Measurements from ENCODE around the gene EPHA7.

Gene EPHA7

GRCh38 chr6:93389192-93389591 lies 30.2 kb downstream of the EPHA7 start:
- Histone ChIP-seq H3K36me3 (ENCODE audit: control insufficient read depth, insufficient read depth, low read length) (no peaks in the 10 kb centered on the region), H3K4me3 (ENCODE audit: low read length) (no peak overlapping the region), H3K4me1 (ENCODE audit: control insufficient read depth, insufficient read depth, low read length) (no peaks in the 10 kb centered on the region), H3K27me3 (ENCODE audit: control insufficient read depth, insufficient read depth, low read length) (no peaks in the 10 kb centered on the region), H3K9me3 (ENCODE audit: control insufficient read depth, low read length) (no peaks in the 10 kb centered on the region), H3K9ac (ENCODE audit: low read length) (no peak overlapping the region)

GRCh38 chr6:93388070-93388469 lies 31.3 kb downstream of the EPHA7 start:
- H3K9ac ChIP-seq (ENCODE audit: low read length) = no peak overlapping the region
- no peaks in the 10 kb centered on the region for H3K27me3 ChIP-seq (ENCODE audit: control insufficient read depth, insufficient read depth, low read length)
- no peaks in the 10 kb centered on the region for H3K9me3 ChIP-seq (ENCODE audit: control insufficient read depth, low read length)
- no peaks in the 10 kb centered on the region for H3K36me3 ChIP-seq (ENCODE audit: control insufficient read depth, insufficient read depth, low read length)
- H3K4me3 ChIP-seq (ENCODE audit: low read length) = no peak overlapping the region
- H3K4me1 ChIP-seq (ENCODE audit: control insufficient read depth, insufficient read depth, low read length) = no peaks in the 10 kb centered on the region

- no peak overlapping the region for H3K4me3 ChIP-seq (ENCODE audit: low read length)
- H3K4me1 ChIP-seq (ENCODE audit: control insufficient read depth, insufficient read depth, low read length) = no peaks in the 10 kb centered on the region
- no peaks in the 10 kb centered on the region for H3K27me3 ChIP-seq (ENCODE audit: control insufficient read depth, insufficient read depth, low read length)
Measured at GRCh38 chr6:93376026-93376540, 43.3 kb downstream of the EPHA7 start.

GRCh38 chr6:93373445-93373844 lies 45.9 kb downstream of the EPHA7 start:
- H3K9ac ChIP-seq (ENCODE audit: low read length) = no peak overlapping the region
- no peaks in the 10 kb centered on the region for H3K36me3 ChIP-seq (ENCODE audit: control insufficient read depth, insufficient read depth, low read length)
- no peaks in the 10 kb centered on the region for H3K27me3 ChIP-seq (ENCODE audit: control insufficient read depth, insufficient read depth, low read length)
- no peak overlapping the region for H3K4me3 ChIP-seq (ENCODE audit: low read length)
- H3K4me1 ChIP-seq (ENCODE audit: control insufficient read depth, insufficient read depth, low read length) = no peaks in the 10 kb centered on the region
- no peaks in the 10 kb centered on the region for H3K9me3 ChIP-seq (ENCODE audit: control insufficient read depth, low read length)

More at GRCh38 chr6:93376026-93376540, 43.3 kb downstream of the EPHA7 start:
- no peaks in the 10 kb centered on the region for H3K36me3 ChIP-seq (ENCODE audit: control insufficient read depth, insufficient read depth, low read length)
- no peak overlapping the region for H3K9ac ChIP-seq (ENCODE audit: low read length)
- no peaks in the 10 kb centered on the region for H3K9me3 ChIP-seq (ENCODE audit: control insufficient read depth, low read length)

- no peak overlapping the region for H3K9ac ChIP-seq (ENCODE audit: low read length)
- no peak overlapping the region for H3K4me3 ChIP-seq (ENCODE audit: low read length)
- H3K27me3 ChIP-seq (ENCODE audit: control insufficient read depth, insufficient read depth, low read length) = no peaks in the 10 kb centered on the region
- H3K9me3 ChIP-seq (ENCODE audit: control insufficient read depth, low read length) = no peaks in the 10 kb centered on the region
- H3K4me1 ChIP-seq (ENCODE audit: control insufficient read depth, insufficient read depth, low read length) = no peaks in the 10 kb centered on the region
- H3K36me3 ChIP-seq (ENCODE audit: control insufficient read depth, insufficient read depth, low read length) = no peaks in the 10 kb centered on the region
Measured at GRCh38 chr6:93371756-93372155, 47.6 kb downstream of the EPHA7 start.

GRCh38 chr6:93369586-93370134 lies 49.7 kb downstream of the EPHA7 start:
- Histone ChIP-seq H3K4me3 (ENCODE audit: low read length) (no peak overlapping the region), H3K27me3 (ENCODE audit: control insufficient read depth, insufficient read depth, low read length) (no peaks in the 10 kb centered on the region), H3K9ac (ENCODE audit: low read length) (no peak overlapping the region), H3K9me3 (ENCODE audit: control insufficient read depth, low read length) (no peaks in the 10 kb centered on the region), H3K36me3 (ENCODE audit: control insufficient read depth, insufficient read depth, low read length) (no peaks in the 10 kb centered on the region), H3K4me1 (ENCODE audit: control insufficient read depth, insufficient read depth, low read length) (no peaks in the 10 kb centered on the region)

GRCh38 chr6:93366506-93366905 lies 52.9 kb downstream of the EPHA7 start:
- no peaks in the 10 kb centered on the region for H3K9me3 ChIP-seq (ENCODE audit: control insufficient read depth, low read length)
- no peak overlapping the region for H3K9ac ChIP-seq (ENCODE audit: low read length)
- H3K36me3 ChIP-seq (ENCODE audit: control insufficient read depth, insufficient read depth, low read length) = no peaks in the 10 kb centered on the region
- H3K27me3 ChIP-seq (ENCODE audit: control insufficient read depth, insufficient read depth, low read length) = no peaks in the 10 kb centered on the region
- H3K4me1 ChIP-seq (ENCODE audit: control insufficient read depth, insufficient read depth, low read length) = no peaks in the 10 kb centered on the region
- H3K4me3 ChIP-seq (ENCODE audit: low read length) = no peak overlapping the region

GRCh38 chr6:93365445-93365844 lies 53.9 kb downstream of the EPHA7 start:
- Histone ChIP-seq H3K36me3 (ENCODE audit: control insufficient read depth, insufficient read depth, low read length) (no peaks in the 10 kb centered on the region), H3K27me3 (ENCODE audit: control insufficient read depth, insufficient read depth, low read length) (no peaks in the 10 kb centered on the region), H3K9ac (ENCODE audit: low read length) (no peak overlapping the region), H3K4me3 (ENCODE audit: low read length) (no peak overlapping the region), H3K4me1 (ENCODE audit: control insufficient read depth, insufficient read depth, low read length) (no peaks in the 10 kb centered on the region), H3K9me3 (ENCODE audit: control insufficient read depth, low read length) (no peaks in the 10 kb centered on the region)

- Histone ChIP-seq H3K9me3 (ENCODE audit: control insufficient read depth, low read length) (no peaks in the 10 kb centered on the region), H3K27me3 (ENCODE audit: control insufficient read depth, insufficient read depth, low read length) (no peaks in the 10 kb centered on the region), H3K4me1 (ENCODE audit: control insufficient read depth, insufficient read depth, low read length) (no peaks in the 10 kb centered on the region), H3K36me3 (ENCODE audit: control insufficient read depth, insufficient read depth, low read length) (no peaks in the 10 kb centered on the region), H3K9ac (ENCODE audit: low read length) (no peak overlapping the region), H3K4me3 (ENCODE audit: low read length) (no peak overlapping the region)
Measured at GRCh38 chr6:93358435-93358834, 60.9 kb downstream of the EPHA7 start.

GRCh38 chr6:93352604-93353003 lies 66.8 kb downstream of the EPHA7 start:
- Histone ChIP-seq H3K27me3 (ENCODE audit: control insufficient read depth, insufficient read depth, low read length) (no peaks in the 10 kb centered on the region), H3K36me3 (ENCODE audit: control insufficient read depth, insufficient read depth, low read length) (no peaks in the 10 kb centered on the region), H3K9me3 (ENCODE audit: control insufficient read depth, low read length) (no peaks in the 10 kb centered on the region), H3K4me3 (ENCODE audit: low read length) (no peak overlapping the region), H3K9ac (ENCODE audit: low read length) (no peak overlapping the region), H3K4me1 (ENCODE audit: control insufficient read depth, insufficient read depth, low read length) (no peaks in the 10 kb centered on the region)

GRCh38 chr6:93351222-93351621 lies 68.1 kb downstream of the EPHA7 start:
- Histone ChIP-seq H3K4me1 (ENCODE audit: control insufficient read depth, insufficient read depth, low read length) (no peaks in the 10 kb centered on the region), H3K9ac (ENCODE audit: low read length) (no peak overlapping the region), H3K4me3 (ENCODE audit: low read length) (no peak overlapping the region), H3K27me3 (ENCODE audit: control insufficient read depth, insufficient read depth, low read length) (no peaks in the 10 kb centered on the region), H3K9me3 (ENCODE audit: control insufficient read depth, low read length) (no peaks in the 10 kb centered on the region), H3K36me3 (ENCODE audit: control insufficient read depth, insufficient read depth, low read length) (no peaks in the 10 kb centered on the region)

GRCh38 chr6:93350774-93351173 lies 68.6 kb downstream of the EPHA7 start:
- no peaks in the 10 kb centered on the region for H3K27me3 ChIP-seq (ENCODE audit: control insufficient read depth, insufficient read depth, low read length)
- H3K36me3 ChIP-seq (ENCODE audit: control insufficient read depth, insufficient read depth, low read length) = no peaks in the 10 kb centered on the region
- no peak overlapping the region for H3K9ac ChIP-seq (ENCODE audit: low read length)
- H3K4me1 ChIP-seq (ENCODE audit: control insufficient read depth, insufficient read depth, low read length) = no peaks in the 10 kb centered on the region
- H3K9me3 ChIP-seq (ENCODE audit: control insufficient read depth, low read length) = no peaks in the 10 kb centered on the region
- H3K4me3 ChIP-seq (ENCODE audit: low read length) = no peak overlapping the region

- no peaks in the 10 kb centered on the region for H3K36me3 ChIP-seq (ENCODE audit: control insufficient read depth, insufficient read depth, low read length)
- H3K9ac ChIP-seq (ENCODE audit: low read length) = no peak overlapping the region
- no peak overlapping the region for H3K4me3 ChIP-seq (ENCODE audit: low read length)
- no peaks in the 10 kb centered on the region for H3K4me1 ChIP-seq (ENCODE audit: control insufficient read depth, insufficient read depth, low read length)
- H3K27me3 ChIP-seq (ENCODE audit: control insufficient read depth, insufficient read depth, low read length) = no peaks in the 10 kb centered on the region
- no peaks in the 10 kb centered on the region for H3K9me3 ChIP-seq (ENCODE audit: control insufficient read depth, low read length)
Measured at GRCh38 chr6:93344333-93344835, 75.0 kb downstream of the EPHA7 start.

All from mucosa of stomach (tissue), 1 donor.